CD4-positive, alpha-beta T cell treated with Interleukin-4 for 4 hours (primary cell): ENCODE results near the gene LUC7L.
"Not testable (repeated sequence)": the region's sequence is repeated elsewhere in the genome, so short reads cannot be mapped to it uniquely, and the experiment has no call there.

ENCODE experiments used
- DNase-seq: peaks from one replicate; pipeline ENCODE4 v3.0.0-alpha.2; 2020

LUC7L gene

GRCh38 chr16:164134-164823 is 65.0 kb downstream of the LUC7L start:
- not testable (repeated sequence) for DNase-seq

- DNase-seq: not testable (repeated sequence)
Measured at GRCh38 chr16:163696-164095, 65.6 kb downstream of the LUC7L start.

- not testable (repeated sequence) for DNase-seq
Measured at GRCh38 chr16:163139-163538, 66.1 kb downstream of the LUC7L start.

- DNase-seq: no peak
Measured at GRCh38 chr16:162271-162991, 66.8 kb downstream of the LUC7L start.

- no peak for DNase-seq
Measured at GRCh38 chr16:160691-161190, 68.5 kb downstream of the LUC7L start.

GRCh38 chr16:160242-160641 is 69.0 kb downstream of the LUC7L start:
- DNase-seq: not testable (repeated sequence)

GRCh38 chr16:159136-159849 is 70.0 kb downstream of the LUC7L start:
- no peak for DNase-seq

GRCh38 chr16:155031-155398 is 74.2 kb downstream of the LUC7L start:
- DNase-seq: no peak

GRCh38 chr16:154217-155030 is 74.8 kb downstream of the LUC7L start:
- DNase-seq: no peak

- not testable (repeated sequence) for DNase-seq
Measured at GRCh38 chr16:153550-154216, 75.6 kb downstream of the LUC7L start.

- not testable (repeated sequence) for DNase-seq
Measured at GRCh38 chr16:153129-153521, 76.1 kb downstream of the LUC7L start.

- DNase-seq: no peak
Measured at GRCh38 chr16:152141-153128, 76.8 kb downstream of the LUC7L start, which contains the start of gene HBZ. Gene HBZ, plus strand, starts transcription at chr16:152644. Its CDS starts 266 bp downstream, at chr16:152910.

GRCh38 chr16:149024-149660 is 80.1 kb downstream of the LUC7L start:
- no peak for DNase-seq

GRCh38 chr16:146646-147045 is 82.6 kb downstream of the LUC7L start:
- no peak for DNase-seq

- no peak for DNase-seq
Measured at GRCh38 chr16:144797-145252, 84.4 kb downstream of the LUC7L start.

- DNase-seq: no peak
Measured at GRCh38 chr16:143456-143855, 85.8 kb downstream of the LUC7L start.

GRCh38 chr16:143047-143446 is 86.2 kb downstream of the LUC7L start:
- no peak for DNase-seq

GRCh38 chr16:142405-142967 is 86.8 kb downstream of the LUC7L start:
- DNase-seq: no peak

- no peak for DNase-seq
Measured at GRCh38 chr16:140175-140857, 88.9 kb downstream of the LUC7L start.
